IMR-90 (cell line): ENCODE results near the gene RIMKLA. TPM values are rescaled to one million over a fixed set of nuclear protein-coding genes. Genes with fewer than 3 reads are reported as not detected.
A peak's percentile ranks its signal among the peaks of the same experiment; 100 is the strongest.

Source experiments
- ATAC-seq: fragments of 200-7000 bp; cut with Tn5 transposase; 2 replicates; pipeline ENCODE4 v1.9.1; 2020; ENCODE audit warnings: low read depth, mild to moderate bottlenecking, moderate library complexity
- BruUV-seq: library from RNA; stranded (reverse); fragments of 400-500 nt; replicated peaks from 2 replicates; lab custom pipeline; 2021; lab: Mats Ljungman, UMichigan
- CTCF ChIA-PET: fragments of 300-600 bp; formaldehyde crosslinking; extraction: SDS; loops from one replicate; lab custom pipeline; 2021; ENCODE audit warnings: antibody characterized with exemption; lab: Yijun Ruan, JAX
- POLR2A ChIA-PET: fragments of 300-600 bp; sonication (Branson Sonifier 250); formaldehyde crosslinking; loops from one replicate; lab custom pipeline; 2022; ENCODE audit warnings: antibody characterized with exemption; ENCODE audit not compliant: unreplicated experiment; lab: Charles Lee
- DNase-seq: peaks from one replicate; pipeline ENCODE4 v3.0.0; 2013
- H2AFZ ChIP-seq: replicated peaks from 2 replicates; pipeline ENCODE3; 2013; ENCODE audit warnings: low read length, mild to moderate bottlenecking; ENCODE audit not compliant: poor library complexity
- H2AK5ac ChIP-seq: 2 replicates; pipeline ENCODE4 v1.6.1; 2013; ENCODE audit warnings: low read depth, low read length, inconsistent platforms
- H2AK9ac ChIP-seq: replicated peaks from 2 replicates; pipeline ENCODE3; 2013; ENCODE audit warnings: mild to moderate bottlenecking, low read depth, low read length, moderate library complexity; ENCODE audit not compliant: poor library complexity
- H2BK120ac ChIP-seq: 2 replicates; pipeline ENCODE4 v1.6.1; 2013; ENCODE audit warnings: low read depth, low read length, inconsistent platforms
- H2BK15ac ChIP-seq: 3 replicates; pipeline ENCODE4 v1.6.1; 2013; ENCODE audit warnings: low read depth, low read length, inconsistent platforms
- H2BK20ac ChIP-seq: 2 replicates; pipeline ENCODE4 v1.6.1; 2013; ENCODE audit warnings: low read depth, mild to moderate bottlenecking, inconsistent platforms, low read length, moderate library complexity
- H2BK5ac ChIP-seq: 2 replicates; pipeline ENCODE4 v1.6.1; 2013; ENCODE audit warnings: mild to moderate bottlenecking, low read depth, low read length, inconsistent platforms; ENCODE audit not compliant: poor library complexity, severe bottlenecking
- H3K14ac ChIP-seq: replicated peaks from 2 replicates; pipeline ENCODE4 v1.6.1; 2013; ENCODE audit warnings: low read depth, low read length, inconsistent platforms
- H3K18ac ChIP-seq: 2 replicates; pipeline ENCODE4 v1.6.1; 2013; ENCODE audit warnings: low read depth, low read length, control low read depth
- H3K23ac ChIP-seq: 2 replicates; pipeline ENCODE4 v1.6.1; 2013; ENCODE audit warnings: low read depth, low read length, inconsistent platforms
- H3K27ac ChIP-seq: 2 replicates; pipeline ENCODE4 v1.5.1; 2013; ENCODE audit warnings: mild to moderate bottlenecking, control low read depth, low read length; ENCODE audit not compliant: insufficient read depth
- H3K27me3 ChIP-seq: 2 replicates; pipeline ENCODE4 v1.6.1; 2013; ENCODE audit warnings: low read length; ENCODE audit not compliant: control insufficient read depth, insufficient read depth
- H3K36me3 ChIP-seq: 2 replicates; pipeline ENCODE4 v1.6.1; 2013; ENCODE audit warnings: low read length, mixed read lengths; ENCODE audit not compliant: control insufficient read depth, insufficient read depth
- H3K4ac ChIP-seq: 2 replicates; pipeline ENCODE4 v1.6.1; 2013; ENCODE audit warnings: low read depth, low read length, inconsistent platforms
- H3K4me1 ChIP-seq: 2 replicates; pipeline ENCODE4 v1.6.1; 2013; ENCODE audit warnings: low read length, mixed read lengths; ENCODE audit not compliant: control insufficient read depth, insufficient read depth
- H3K4me2 ChIP-seq: 2 replicates; pipeline ENCODE4 v1.6.1; 2013; ENCODE audit warnings: low read depth, mild to moderate bottlenecking, control low read depth, low read length, moderate library complexity
- H3K4me3 ChIP-seq: 2 replicates; pipeline ENCODE4 v1.5.1; 2013; ENCODE audit warnings: low read depth, mild to moderate bottlenecking, control low read depth, low read length, moderate library complexity; ENCODE audit not compliant: insufficient read depth
- H3K56ac ChIP-seq: 2 replicates; pipeline ENCODE4 v1.6.1; 2013; ENCODE audit warnings: low read length, inconsistent platforms; ENCODE audit not compliant: insufficient read depth; ENCODE audit errors: extremely low read depth
- H3K79me1 ChIP-seq, 2 experiments: 2 replicates each; pipeline ENCODE4 v1.6.1; 2013; ENCODE audit warnings: low read length in 2 of 2, inconsistent platforms in 1 of 2, low read depth in 1 of 2
- H3K9ac ChIP-seq: 2 replicates; pipeline ENCODE4 v1.6.1; 2013; ENCODE audit warnings: low read depth, low read length, control low read depth
- H3K9me1 ChIP-seq: 2 replicates; pipeline ENCODE4 v1.6.1; 2013; ENCODE audit warnings: low read length, inconsistent platforms; ENCODE audit not compliant: insufficient read depth
- H3K9me3 ChIP-seq: 2 replicates; pipeline ENCODE4 v1.6.1; 2013; ENCODE audit warnings: low read length; ENCODE audit not compliant: control insufficient read depth, insufficient read depth
- H4K20me1 ChIP-seq: 2 replicates; pipeline ENCODE4 v1.6.1; 2013; ENCODE audit warnings: low read length, inconsistent platforms; ENCODE audit not compliant: insufficient read depth
- H4K5ac ChIP-seq: 2 replicates; pipeline ENCODE4 v1.6.1; 2013; ENCODE audit warnings: mild to moderate bottlenecking, low read depth, low read length, control low read depth
- H4K8ac ChIP-seq, 2 experiments: 2 replicates each; pipeline ENCODE4 v1.6.1; 2013; ENCODE audit warnings: low read depth in 2 of 2, low read length in 2 of 2, control low read depth in 1 of 2, inconsistent platforms in 1 of 2
- H4K91ac ChIP-seq: 2 replicates; pipeline ENCODE4 v1.6.1; 2013; ENCODE audit warnings: low read depth, low read length, inconsistent platforms; ENCODE audit not compliant: insufficient read depth
- BHLHE40 ChIP-seq: fragments of 150-350 bp; IDR thresholded peaks from 2 replicates; pipeline ENCODE4 v1.6.1; 2016; ENCODE audit warnings: mild to moderate bottlenecking, low read depth, low read length
- FOS ChIP-seq: fragments of 150-350 bp; IDR thresholded peaks from 2 replicates; pipeline ENCODE4 v1.6.1; 2016; ENCODE audit warnings: low read depth, low read length
- MXI1 ChIP-seq: IDR thresholded peaks from 2 replicates; pipeline ENCODE4 v1.6.1; 2012; ENCODE audit warnings: low read depth, mild to moderate bottlenecking, low read length, moderate library complexity, borderline replicate concordance
- POLR2A ChIP-seq: IDR thresholded peaks from 2 replicates; pipeline ENCODE4 v1.6.1; 2012; ENCODE audit warnings: mild to moderate bottlenecking, low read depth, low read length
- USF2 ChIP-seq: fragments of 150-350 bp; IDR thresholded peaks from 2 replicates; pipeline ENCODE4 v1.6.1; 2017; ENCODE audit warnings: mild to moderate bottlenecking, antibody characterized with exemption, low read length, low read depth
- WGBS, 2 experiments: methylation state at CpG; one replicate each; pipeline versions ENCODE4 v1.1.5 to v1.1.7; 2013; ENCODE audit warnings: missing lambda C conversion rate in 2 of 2; ENCODE audit not compliant: insufficient read length in 1 of 2; ENCODE audit errors: extremely low coverage in 2 of 2; 5-methylcytosine and 5-hydroxymethylcytosine counted together
- dilution Hi-C: fragments of 300-500 bp; cut with HindIII; formaldehyde crosslinking; loops from one replicate; pipeline ENCODE4 v1.14.3; 2018; ENCODE audit warnings: low sequenced_read_pairs; ENCODE audit not compliant: unreplicated experiment
- in situ Hi-C: fragments of 300-500 bp; cut with MboI; formaldehyde crosslinking; loops from 3 replicates; pipeline ENCODE4 v1.14.3; 2019; ENCODE audit warnings: low sequenced_read_pairs, inconsistent platforms, mixed read lengths
- intact Hi-C: fragments of 100-400 bp; cut with micrococcal nuclease; formaldehyde crosslinking; loops from 2 replicates; pipeline ENCODE4 v1.10.0; 2022
- polyA plus RNA-seq, 3 experiments: library from polyadenylated mRNA; depleted of rRNA; stranded (reverse); fragments of >200 nt; gene quantifications; 2 replicates each; pipeline ENCODE4 v1.2.3, GENCODE V29; 2012; ENCODE audit warnings: low replicate concordance in 1 of 3
- total RNA-seq: library from RNA; depleted of rRNA; stranded (reverse); fragments of >200 nt; gene quantifications from 2 replicates; pipeline ENCODE4 v1.2.3, GENCODE V29; 2012

RIMKLA gene
- total and polyA plus RNA-seq, 2 of the 4 experiments (the other 2 are of a cell fraction) = not detected

GRCh38 chr1:42456010-42456753 is 75.6 kb downstream of the RIMKLA start, which contains the start of the genes PPCS and ZMYND12:
Gene PPCS, plus strand, starts transcription at chr1:42456543. Its CDS starts 23 bp downstream, at chr1:42456566.
Gene ZMYND12, minus strand, starts transcription at chr1:42456022. Its CDS starts 25 bp downstream, at chr1:42455997.
- H3K79me1 ChIP-seq = peaks cover 7 to 16% of the 10 kb centered on the region in 2 experiments
- peak within 1 kb of the TSS; percentile 88 for H4K91ac ChIP-seq
- peak within 1 kb of the TSS; percentile 95 for H4K5ac ChIP-seq
- BruUV-seq = no TSS peak
- H3K9me3 ChIP-seq = no peaks in the 10 kb centered on the region
- peak within 1 kb of the TSS; percentile 78 for H3K9ac ChIP-seq
- WGBS, 2 experiments = 1% methylated on average over 28 of the region's 66 CpGs; no CpG with 5 or more reads in 1 of the 2 experiments
- 0 out of 2 replicates have a peak within 1 kb of the TSS, but pooled peaks have one; percentile 66 for H2BK20ac ChIP-seq
- DNase-seq = peak; percentile 76
- POLR2A ChIA-PET = no interaction called here
- peak within 1 kb of the TSS; percentile 74 for H3K18ac ChIP-seq
- H2BK15ac ChIP-seq = peak within 1 kb of the TSS; percentile 64; the same call in 2 of the 3 replicates
- peak within 1 kb of the TSS; percentile 68 for H3K27ac ChIP-seq
- TF ChIP-seq MXI1 (peak; percentile 69; the same call in 1 of the 2 replicates), USF2 (peak; percentile 84), BHLHE40 (peak; percentile 78), FOS (no peak), POLR2A (peak; percentile 67; the same call in 1 of the 2 replicates)
- peak within 1 kb of the TSS; percentile 86 for H3K4me2 ChIP-seq
- H2AK9ac ChIP-seq = peak within 1 kb of the TSS; percentile 93
- peak within 1 kb of the TSS; percentile 99 to 100 for H4K8ac ChIP-seq
- peak within 1 kb of the TSS; percentile 91 for H3K4ac ChIP-seq
- ATAC-seq = peak; percentile 93
- no peaks in the 10 kb centered on the region for H3K36me3 ChIP-seq
- peak within 1 kb of the TSS; percentile 71 for H2BK5ac ChIP-seq
- H3K27me3 ChIP-seq = no peaks in the 10 kb centered on the region
- CTCF ChIA-PET = no interaction called here
- peak within 1 kb of the TSS; percentile 70 for H3K56ac ChIP-seq
- H3K14ac ChIP-seq = peak within 1 kb of the TSS; percentile 90
- H2BK120ac ChIP-seq = peak within 1 kb of the TSS; percentile 86
- H3K9me1 ChIP-seq = 0 out of 2 replicates have a peak, but pooled peaks cover 7% of the 10 kb centered on the region
- H3K4me1 ChIP-seq = peaks cover 5% of the 10 kb centered on the region
- H3K23ac ChIP-seq = peak within 1 kb of the TSS; percentile 91
- intact Hi-C loops (loop anchor here (2.0 kb wide), 2 partner anchors 121 to 279 kb away; partner anchors contain the start of gene FOXJ3), dilution Hi-C loops (no loop called here), in situ Hi-C loops (no loop called here)
- peak within 1 kb of the TSS; percentile 68 for H3K4me3 ChIP-seq
- H2AK5ac ChIP-seq = peak within 1 kb of the TSS; percentile 57
- no peaks in the 10 kb centered on the region for H4K20me1 ChIP-seq
- H2AFZ ChIP-seq = peak within 1 kb of the TSS; percentile 100
